GM10266 (cell line): ENCODE measurements around the gene IGF2R.
"Not testable (repeated sequence)": the region's sequence is repeated elsewhere in the genome, so short reads cannot be mapped to it uniquely, and the experiment has no call there.

Experiments
- DNase-seq: peaks from one replicate; pipeline ENCODE4 v3.0.0; 2012; ENCODE audit errors: extremely low spot score
- CTCF ChIP-seq: IDR thresholded peaks from 2 replicates; pipeline ENCODE4 v1.5.1; 2012; ENCODE audit warnings: mild to moderate bottlenecking, low read depth; ENCODE audit not compliant: control insufficient read depth, insufficient read depth; ENCODE audit errors: missing control alignments

The IGF2R gene

GRCh38 chr6:160088784-160089533 is 120.1 kb downstream of the IGF2R start:
- no peak for DNase-seq
- no peak for TF ChIP-seq CTCF

GRCh38 chr6:160089534-160089897 is 120.6 kb downstream of the IGF2R start:
- DNase-seq = no peak
- TF ChIP-seq CTCF = no peak

GRCh38 chr6:160090442-160091239 is 121.8 kb downstream of the IGF2R start:
- DNase-seq = not testable (repeated sequence)

DNA sequence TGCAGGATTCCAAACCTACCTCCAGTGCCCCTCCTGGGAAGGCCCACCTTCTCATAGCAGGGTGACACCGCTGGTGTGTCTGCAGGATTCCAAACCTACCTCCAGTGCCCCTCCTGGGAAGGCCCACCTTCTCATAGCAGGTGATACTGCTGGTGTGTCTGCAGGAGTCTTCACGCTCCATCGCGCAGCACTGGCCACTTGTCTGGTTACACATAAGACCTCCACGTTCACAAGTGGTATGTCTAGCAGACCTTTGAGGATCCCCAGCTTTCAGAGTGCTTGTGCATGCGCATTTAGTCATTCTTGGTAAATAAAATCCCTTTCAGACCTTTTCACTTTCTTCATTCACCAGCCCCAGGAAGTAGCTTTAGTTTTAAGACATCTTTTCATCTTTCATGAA is 123.3 kb downstream of the IGF2R start:
- not testable (repeated sequence) for DNase-seq

- DNase-seq = no peak
- TF ChIP-seq CTCF = no peak
These were observed 123.7 kb downstream of the IGF2R start for GRCh38 chr6:160092602-160093001.

GRCh38 chr6:160093061-160093460 is 124.2 kb downstream of the IGF2R start:
- DNase-seq = no peak
- TF ChIP-seq CTCF = no peak

DNA sequence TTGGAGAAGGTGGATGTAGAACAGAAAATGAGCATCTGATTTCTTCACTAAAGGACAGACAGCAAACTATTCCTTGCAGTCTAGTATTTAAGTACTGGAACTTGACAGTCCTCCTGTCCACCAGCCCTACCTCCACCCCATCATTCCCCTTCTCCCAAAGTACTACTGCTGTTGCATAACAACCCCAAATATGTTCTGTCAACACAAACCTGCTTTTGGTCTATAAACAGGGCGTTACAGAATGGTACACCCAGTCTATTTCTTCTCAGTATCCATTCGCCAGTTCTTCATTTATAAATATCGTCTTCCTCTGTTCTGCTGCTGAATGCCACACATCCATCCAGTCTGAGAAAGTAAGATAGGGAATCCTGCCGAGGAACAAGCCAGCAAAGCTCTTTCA is 125.1 kb downstream of the IGF2R start:
- TF ChIP-seq CTCF = no peak
- no peak for DNase-seq

- no peak for DNase-seq
- no peak for TF ChIP-seq CTCF
These were observed 126.4 kb downstream of the IGF2R start for GRCh38 chr6:160095146-160095845.
